HuH-7 (cell line): Measurements from ENCODE around the gene ILF2.

Experiments
- DNase-seq: peaks from one replicate; pipeline ENCODE4 v3.0.0; 2011; ENCODE audit warnings: low spot score

ILF2 gene

DNA sequence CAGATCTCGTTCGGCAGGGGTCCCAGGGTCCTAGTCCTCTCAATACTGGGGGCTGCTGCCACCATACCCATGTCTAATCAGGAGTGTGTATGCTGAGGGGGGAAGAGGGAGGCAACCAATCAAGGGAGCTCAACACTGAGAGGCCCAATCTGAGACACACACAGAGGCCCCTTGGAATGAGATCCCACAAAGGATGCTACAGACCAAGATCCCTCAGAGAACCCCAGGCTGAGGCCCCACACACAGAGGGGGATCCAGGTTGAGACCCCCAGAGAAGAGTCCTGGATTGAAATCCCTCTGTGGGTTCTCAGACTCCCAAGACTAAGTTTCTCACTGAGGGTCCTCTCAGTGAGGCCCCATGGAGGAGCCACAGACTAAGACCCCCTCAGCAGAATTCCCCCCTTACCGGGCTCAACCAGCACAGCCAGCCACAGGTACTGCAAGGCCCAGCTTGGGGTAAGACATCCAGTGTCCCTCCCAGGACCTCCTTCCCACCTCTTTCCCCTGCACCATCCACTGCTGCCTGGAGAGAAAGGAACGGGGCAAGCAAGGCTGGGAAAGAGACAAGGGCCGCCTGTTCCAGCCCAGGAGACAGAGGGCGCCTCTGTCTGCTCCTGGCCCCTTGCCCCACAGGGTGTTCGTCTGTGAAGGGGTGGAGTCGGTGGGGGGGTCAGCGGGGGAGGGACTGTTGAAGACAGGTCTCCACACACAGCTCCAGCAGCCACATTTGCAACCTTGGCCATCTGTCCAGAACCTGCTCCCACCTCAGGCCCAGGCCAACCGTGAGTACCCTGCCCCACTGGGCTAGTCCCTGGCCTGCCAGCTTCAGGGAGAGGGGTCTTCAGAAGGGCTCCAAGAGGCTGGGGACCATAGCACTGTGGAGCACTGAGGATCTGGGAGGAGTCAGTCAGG lies 42.8 kb downstream of the ILF2 start, which contains the start of gene S100A1:
Gene S100A1, plus strand, starts transcription at position 720 of the 912 bp plus-strand sequence. CDS start 2,088 bp downstream, outside the sequence.
- no peak for DNase-seq

- peak; percentile 91 for DNase-seq
These were observed 43.7 kb downstream of the ILF2 start, which contains the start of gene S100A13 for GRCh38 chr1:153626904-153627714. TSS of gene S100A13 (minus strand) at chr1:153627505. CDS start at chr1:153626472, 1,033 bp downstream.

GRCh38 chr1:153626477-153626903 lies 44.3 kb downstream of the ILF2 start:
- DNase-seq, result no peak

DNA sequence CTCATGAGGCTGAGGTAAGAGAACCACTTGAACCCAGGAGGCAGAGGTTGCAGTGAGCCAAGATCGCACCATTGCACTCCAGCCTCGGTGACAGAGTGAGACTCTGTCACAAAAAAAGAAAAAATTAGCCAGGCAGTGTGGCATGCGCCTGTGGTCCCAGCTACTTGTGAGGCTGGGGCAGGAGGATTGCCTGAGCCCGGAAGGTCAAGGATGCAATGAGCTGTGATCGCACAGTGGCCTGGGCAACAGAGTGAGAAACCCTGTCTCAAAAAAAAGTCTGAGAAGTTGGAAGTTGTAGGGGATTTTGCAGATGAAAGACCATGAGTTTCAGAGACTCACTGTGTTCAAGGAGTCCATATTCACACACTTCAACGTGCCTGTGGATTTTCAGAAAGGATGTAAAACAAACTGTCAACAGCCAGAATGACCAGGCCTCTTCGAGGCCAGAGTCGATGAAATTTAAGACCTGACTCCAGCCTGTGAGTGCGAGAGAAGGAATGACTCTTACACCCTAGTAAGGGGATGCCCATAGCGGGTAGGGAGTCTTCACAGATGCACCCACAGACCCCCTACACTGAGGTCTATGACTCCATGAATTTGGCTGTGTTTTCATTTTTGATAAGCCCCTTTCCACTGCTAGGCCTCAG lies 45.7 kb downstream of the ILF2 start:
- DNase-seq, result no peak

DNA sequence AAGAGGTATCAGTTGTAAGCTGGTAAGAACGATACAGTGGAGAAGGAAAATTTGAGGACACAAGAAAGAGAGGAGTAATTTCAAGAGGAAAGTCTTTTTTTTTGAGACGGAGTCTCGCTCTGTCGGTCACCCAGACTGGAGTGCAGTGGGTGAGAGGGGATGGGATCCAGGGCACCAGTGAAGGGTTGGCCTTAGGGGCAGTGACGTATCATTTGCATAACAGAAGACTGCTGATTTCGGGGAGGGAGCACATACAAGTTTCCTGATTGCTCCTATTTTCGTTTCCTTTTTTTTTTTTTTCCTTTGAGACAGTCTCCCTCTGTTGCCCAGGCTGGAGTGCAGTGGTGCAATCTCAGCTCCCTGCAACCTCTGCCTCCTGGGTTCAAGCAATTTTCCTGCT lies 47.7 kb downstream of the ILF2 start:
- DNase-seq, result no peak

DNA sequence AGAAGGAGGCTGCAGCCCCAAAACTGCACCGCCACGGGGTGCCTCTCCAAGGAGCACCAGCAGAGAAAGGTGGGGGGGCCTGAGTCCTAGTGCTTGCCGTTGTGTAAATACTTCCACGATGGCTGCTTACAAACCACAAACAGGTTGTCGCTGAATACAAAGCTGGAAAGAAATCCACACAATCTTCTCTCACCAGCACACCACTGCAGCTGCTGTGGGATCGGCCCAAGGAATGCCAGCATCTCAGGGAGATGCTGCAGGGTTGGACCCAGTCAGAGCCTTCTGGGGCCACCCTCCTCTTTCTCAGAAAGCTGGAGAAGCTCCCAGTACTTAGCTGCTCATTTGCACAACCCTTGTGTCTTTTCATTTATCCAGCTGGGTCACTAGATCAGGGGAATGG lies 51.6 kb downstream of the ILF2 start:
- DNase-seq, result no peak

DNA sequence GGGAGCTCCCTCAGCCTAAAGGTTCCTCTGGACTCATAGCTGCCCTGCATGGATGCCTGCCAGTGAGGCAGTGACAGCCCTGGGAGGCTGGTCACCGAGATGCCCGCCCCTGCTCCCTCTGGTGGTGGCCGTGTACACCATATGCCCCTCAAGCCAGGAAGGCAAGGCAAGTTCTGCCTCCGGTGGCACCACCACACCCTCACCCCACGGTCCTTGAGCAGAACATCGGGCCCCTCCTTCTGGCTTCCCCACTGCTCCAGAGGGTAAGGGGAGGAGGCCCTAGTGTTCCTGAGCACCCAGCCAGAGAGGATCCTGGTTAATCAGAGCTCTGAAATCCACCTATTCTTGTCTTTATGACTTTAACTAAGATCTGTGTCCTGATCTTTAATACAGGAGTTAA lies 53.1 kb downstream of the ILF2 start:
- DNase-seq, result no peak

GRCh38 chr1:153616917-153617311 lies 53.9 kb downstream of the ILF2 start:
- no peak for DNase-seq

DNA sequence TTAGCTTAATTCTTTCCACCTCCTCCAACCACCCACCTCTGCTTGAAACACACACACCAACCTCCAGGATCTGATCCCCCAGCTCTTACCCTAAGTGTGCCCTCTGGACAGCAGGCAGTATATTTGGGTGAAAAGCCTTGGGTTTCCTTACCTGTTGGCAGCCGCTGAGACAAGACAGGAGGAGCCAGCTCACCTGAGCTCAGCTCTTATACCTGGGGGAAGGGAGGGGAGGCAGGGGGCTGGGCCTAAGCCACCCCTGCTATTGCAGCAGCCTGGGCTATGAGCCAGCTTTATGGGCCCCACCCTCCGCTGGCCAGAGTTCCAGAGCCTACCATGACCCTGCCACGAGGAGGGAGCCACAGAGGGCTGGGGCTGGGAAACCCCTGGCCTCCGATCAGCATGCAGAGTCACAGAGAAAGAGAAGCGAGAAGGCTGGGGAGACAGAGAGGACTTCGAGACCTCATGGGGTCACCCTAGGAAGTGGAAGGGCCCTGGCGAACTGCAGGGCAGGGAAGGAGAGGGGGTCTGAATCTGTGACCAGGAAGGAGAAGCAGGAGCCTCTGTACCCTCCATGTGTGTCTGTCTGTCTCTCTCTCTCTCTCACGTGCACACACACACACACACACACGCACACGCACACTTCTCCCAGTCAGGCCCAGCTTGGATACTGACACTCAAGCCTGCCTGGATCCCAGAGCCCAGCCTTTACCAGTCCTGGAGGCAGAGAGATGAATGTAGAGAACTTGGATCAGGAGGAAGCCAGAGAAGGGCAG lies 54.5 kb downstream of the ILF2 start, which contains the start of gene S100A14:
Gene S100A14, minus strand, starts transcription at position 182 of the 773 bp plus-strand sequence. CDS start 467 bp downstream, outside the sequence.
- DNase-seq, result no peak

DNA sequence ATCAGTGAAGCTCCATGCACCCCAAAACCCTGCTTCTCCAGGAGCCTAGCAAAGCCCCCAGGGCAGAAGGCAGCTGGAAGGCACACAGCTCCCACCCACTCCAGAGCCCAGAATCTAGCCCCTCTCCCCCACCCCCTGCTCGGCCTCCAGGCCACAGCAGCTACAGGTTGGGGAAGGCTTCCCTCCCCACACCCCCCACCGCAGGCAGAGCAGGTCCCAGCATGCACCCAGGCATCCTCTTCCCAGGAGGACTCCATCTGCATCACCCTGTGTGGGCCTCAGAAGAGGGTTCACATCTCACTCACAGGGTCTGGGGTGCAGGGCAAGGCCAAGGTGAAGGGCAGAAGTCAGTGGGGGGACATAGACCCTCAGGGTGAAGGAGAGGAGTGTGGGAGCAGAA lies 55.4 kb downstream of the ILF2 start:
- no peak for DNase-seq

- no peak for DNase-seq
These were observed 55.9 kb downstream of the ILF2 start for GRCh38 chr1:153614906-153615305.

GRCh38 chr1:153614189-153614900 lies 56.4 kb downstream of the ILF2 start:
- no peak for DNase-seq

DNA sequence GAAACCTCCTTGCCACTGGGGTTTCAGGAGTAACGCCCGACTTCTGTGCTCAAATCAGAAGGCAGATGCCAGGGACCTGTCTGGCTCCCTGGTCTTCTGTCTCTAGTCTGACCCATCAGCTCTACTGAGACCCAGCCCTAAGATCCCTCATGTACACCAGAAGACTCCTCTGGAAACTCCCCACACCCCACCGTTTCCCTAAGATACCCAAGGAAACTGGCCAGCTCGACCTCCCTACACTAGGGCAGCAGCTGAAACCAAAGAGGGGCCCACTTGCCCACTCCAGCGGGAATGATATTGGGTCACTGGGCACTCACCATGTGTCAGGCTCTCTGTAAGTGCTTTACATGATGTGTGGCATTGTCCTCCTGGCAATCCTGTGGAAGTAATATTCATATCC lies 57.4 kb downstream of the ILF2 start:
- DNase-seq, result no peak

- peak; percentile 56 for DNase-seq
These were observed 58.0 kb downstream of the ILF2 start, which contains the start of gene S100A16 for GRCh38 chr1:153612755-153613331. TSS of gene S100A16 (minus strand) at chr1:153613137. CDS start at chr1:153608151, 4,986 bp downstream.

DNA sequence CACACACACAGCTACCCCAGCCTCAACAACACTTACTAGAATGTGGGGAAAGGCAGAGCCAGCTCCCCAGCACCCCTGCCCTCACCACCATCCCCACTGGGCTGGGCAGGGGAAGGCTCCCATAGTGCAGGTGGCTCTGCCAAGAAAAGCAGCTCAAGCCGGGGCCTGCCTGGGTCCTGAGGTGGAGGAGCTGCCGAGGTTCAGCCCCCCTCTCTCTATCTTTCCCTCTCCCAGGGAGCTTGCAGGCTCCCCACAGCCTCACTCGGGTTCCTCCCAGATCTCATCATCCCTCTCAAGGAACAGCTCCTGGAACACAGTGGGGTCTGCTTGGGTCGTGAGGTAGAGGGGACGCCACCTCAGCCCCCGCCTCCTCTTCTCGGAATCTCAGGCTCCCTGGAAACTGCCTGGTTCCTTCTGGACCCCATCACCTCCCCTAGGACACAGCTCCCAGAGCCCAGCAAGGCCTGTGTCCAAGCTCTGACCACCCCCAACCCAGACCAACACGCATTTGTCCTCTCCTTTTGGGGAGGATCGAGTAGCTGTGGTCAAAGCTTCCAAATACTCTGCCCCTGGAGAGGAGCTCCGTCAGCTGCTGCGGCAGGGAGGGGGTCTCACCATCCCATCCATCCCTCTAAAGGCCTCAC lies 58.6 kb downstream of the ILF2 start:
- no peak for DNase-seq
